Activated CD4-positive, alpha-beta T cell treated with anti-CD3 and anti-CD28 coated beads, Interleukin-10, Interleukin-2, amounts not matched to agents 100 ng/mL and 50 ng/mL, durations not matched to agents 16 hours and 8 hours (primary cell): ENCODE data around the gene TEP1.
"Not testable (repeated sequence)": the region's sequence is repeated elsewhere in the genome, so short reads cannot be mapped to it uniquely, and the experiment has no call there.

Source experiments
- DNase-seq: peaks from one replicate; pipeline ENCODE4 v3.0.0-alpha.2; 2020

The TEP1 gene

DNA sequence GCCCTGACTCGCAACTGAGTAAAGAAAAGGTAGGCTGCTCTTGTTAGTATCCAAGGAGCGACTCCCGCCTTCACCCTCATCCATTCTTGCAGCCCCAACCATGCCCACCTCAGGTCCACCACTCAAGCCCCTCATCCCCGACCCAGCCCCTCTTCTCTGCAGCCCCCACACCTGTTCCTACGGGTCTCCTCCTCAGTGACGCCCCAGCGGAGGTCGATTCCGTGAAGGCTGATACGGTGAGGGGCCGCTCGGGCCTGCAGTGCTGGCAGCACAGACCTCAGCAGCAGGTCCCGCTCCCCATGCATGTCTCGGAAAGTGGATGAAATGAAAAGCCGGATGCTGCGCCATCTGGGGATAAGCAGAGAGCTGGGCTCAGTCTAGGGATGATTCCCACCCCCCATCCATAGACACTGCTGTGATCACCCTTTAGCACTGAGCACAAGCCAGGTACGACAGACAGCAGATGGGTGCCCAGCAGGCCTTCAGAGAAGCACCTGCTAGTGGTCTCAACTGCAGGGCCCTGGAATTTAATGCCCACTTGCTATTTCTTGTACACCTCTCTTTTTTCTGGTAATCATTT, 26.9 kb downstream of the TEP1 start:
- DNase-seq: no peak

DNA sequence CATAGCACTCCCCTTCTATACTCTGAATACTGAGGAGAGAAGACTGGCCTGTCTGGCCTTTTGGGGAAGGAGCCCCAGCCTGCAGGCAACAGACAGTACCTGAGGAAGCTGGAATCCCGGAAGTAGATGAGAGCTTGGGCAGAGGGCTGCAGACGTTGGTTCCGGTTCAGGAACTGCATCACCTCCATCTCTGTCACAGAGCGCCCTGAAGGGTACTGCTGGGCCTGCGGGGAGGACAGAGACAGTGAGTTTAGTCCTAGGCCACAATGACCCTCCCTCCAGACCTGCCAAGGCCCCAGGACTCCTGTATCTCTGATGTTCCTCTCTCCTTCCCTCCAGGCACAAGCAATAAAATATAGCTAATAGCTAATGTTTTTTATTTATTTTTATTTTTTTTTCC, 28.4 kb downstream of the TEP1 start:
- no peak for DNase-seq

DNA sequence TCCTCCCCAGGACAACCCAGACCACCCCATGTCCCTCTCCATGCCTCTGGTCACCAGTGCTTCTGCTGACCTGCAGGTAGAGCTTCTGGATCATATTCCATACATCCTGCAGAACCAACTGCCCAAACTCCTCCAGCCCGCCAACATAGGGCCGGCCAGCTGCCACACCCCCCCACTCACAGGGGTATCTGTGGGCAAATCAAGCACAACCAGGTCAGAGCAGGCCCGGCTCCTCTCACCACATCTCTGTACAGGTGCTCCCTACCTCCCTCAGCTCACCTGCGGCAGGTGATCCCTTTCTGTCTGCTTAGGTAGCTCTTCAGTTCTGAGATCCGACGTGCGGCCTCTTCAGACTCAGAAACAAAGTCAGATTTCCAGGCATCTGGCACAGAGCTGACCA, 29.0 kb downstream of the TEP1 start:
- DNase-seq: no peak

DNA sequence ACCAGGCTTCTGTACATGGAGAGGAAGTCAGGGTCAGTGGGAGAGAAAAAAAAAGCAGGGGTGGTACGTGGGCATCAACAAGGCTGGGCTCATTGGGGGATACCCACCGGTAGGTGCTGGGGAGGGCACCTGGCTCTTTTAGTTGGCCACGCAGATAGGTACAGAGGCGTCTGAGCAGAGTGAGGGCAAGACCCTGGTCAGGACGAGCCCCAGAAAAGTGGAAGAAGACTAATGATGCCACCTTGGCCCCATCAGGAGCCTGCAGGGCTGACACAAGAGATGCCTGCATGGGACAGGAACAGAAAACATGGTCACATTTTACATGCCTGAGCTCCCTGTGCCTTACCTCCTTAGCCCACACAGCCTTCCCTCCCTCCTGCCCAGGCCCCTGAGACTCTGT, 29.7 kb downstream of the TEP1 start:
- DNase-seq: no peak

DNA sequence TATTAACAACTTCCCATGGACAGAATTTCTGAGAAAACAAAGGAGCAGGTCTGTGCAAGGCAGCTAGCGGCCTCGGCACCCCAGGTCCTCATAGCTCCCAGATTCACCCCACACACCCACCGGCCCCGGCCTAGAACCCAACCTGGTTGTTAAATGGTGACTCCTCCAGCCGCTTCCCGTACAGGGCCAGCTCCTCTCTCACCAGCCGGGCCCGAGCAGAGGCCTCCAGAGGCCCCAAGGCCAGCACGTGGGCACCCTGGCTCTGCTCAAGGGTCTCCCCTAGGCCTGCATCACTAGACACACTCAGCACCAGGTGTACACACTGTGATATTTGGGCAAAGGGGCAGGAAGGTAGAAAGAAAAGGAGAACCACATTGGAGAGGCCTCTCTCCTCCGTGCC, 30.3 kb downstream of the TEP1 start:
- no peak for DNase-seq

DNA sequence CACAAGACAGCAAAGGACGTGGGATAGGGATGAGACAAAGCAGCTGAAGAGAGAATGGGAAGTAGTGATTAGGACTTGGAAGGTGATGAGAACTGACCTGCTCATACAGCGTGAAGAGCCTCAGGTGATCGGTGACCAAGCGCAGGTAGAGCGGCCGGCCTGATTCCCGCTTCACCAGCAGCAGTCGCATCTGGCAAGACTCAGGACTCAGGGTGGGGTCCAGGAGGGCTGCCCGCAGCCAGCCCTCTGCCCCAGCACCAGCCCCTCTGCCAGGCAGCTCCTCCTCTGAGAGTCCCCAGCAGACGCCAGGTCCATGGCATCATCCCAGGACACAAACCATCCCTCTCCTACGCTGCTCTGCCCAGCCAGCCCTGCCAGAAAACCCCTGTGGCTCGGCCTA, 30.8 kb downstream of the TEP1 start:
- DNase-seq: no peak

DNA sequence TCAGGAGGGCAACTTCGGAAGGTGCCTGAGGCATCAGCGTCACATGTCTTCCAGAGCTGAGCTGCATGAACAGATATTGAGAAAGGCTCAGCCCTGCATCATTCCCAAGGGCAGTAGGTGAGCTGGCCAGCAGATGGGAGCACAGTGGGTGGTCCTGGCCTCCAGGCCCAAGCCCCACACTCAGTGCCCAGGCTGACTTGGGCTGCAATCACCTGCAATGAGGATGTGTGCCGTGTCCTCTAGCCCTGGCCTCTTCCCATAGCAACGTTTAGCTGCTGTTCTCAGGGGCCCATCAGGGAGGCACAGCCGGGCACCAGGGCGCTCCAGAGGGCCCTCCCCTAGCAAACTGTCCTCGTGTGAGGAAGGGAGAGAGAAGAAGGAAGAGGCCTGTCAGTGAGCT, 32.0 kb downstream of the TEP1 start:
- no peak for DNase-seq

DNA sequence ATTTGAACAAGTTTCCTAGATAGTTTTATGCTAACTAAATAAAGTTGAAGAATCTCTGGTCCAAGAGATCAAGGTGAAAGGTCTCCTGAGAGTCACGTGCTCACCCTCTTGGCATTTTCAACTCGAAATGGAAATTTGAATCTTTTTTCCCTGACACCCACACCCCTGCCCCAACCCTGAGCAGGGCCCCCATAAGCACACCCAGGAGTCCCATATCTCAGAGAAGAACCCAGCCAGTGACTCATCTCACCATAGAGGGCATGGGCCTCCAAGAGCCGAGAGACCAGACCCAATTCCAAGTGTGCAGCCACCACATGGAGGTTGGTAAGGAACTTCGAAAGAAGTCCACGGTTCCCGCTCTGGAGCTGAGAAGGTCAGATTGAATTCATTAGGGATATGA, 32.6 kb downstream of the TEP1 start:
- no peak for DNase-seq

DNA sequence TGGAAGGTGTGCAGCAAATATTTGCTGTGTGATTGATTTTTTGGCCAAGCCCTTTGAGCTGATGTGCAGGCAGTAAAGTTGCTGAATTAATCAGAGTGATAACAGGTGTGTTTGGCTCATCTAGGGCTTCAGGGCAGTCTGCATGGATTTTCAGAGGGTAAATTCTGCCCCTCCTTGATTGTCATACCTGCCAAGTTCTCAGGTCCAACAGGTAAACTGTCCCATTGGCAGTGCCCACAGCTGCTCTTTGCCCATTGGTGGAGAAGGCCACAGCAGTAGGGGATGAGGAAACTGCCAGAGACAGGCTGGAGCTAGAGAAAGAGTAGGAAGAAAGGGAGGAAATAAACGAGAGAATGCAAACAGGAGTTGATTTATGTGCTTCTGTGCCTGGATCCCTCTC, 33.6 kb downstream of the TEP1 start:
- DNase-seq: no peak

DNA sequence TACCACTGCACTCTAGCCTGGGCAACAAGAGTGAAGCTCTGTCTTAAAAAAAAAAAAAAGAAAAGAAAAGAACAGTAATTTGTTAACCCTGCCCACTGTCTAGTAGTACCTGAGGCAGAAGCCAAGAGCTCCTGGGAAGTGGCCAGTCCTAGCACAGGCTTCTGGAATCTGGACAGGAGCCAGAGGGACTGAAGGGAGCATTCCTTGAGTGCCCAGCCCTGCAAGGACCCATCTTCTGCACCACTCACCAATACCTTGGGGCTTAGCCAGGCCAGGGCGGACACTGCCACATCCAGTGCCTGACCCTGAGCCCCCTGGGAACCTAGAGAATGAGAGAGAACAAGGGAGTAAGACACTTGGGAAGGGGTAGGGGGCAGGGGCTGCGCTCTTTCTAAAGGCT, 36.1 kb downstream of the TEP1 start:
- DNase-seq: no peak

DNA sequence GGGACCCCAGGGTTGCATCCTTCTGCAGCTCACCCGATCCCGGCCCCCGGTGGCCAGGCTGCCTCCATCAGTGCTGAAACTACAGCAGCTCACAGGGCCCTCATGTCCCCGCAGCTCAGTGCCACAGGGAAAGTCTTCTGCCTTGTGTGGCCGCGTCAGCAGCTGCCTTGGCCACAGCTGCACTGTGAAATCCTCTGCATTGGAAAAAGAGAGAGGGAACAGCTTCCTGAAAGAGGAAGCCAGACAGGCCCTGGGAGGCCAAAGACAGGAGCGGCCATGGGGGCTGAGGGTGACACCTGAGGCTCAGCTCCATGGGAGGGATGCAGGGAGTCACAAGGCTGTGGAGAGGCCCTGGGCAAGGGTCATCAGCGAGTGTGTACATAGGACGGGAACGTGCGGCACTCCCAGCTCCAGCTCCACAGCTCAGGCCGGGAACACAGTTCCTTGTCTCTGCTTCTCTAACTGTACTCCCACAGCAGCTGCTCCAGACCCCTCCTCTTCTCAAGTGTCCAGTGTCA, 37.2 kb downstream of the TEP1 start:
- DNase-seq: no peak

DNA sequence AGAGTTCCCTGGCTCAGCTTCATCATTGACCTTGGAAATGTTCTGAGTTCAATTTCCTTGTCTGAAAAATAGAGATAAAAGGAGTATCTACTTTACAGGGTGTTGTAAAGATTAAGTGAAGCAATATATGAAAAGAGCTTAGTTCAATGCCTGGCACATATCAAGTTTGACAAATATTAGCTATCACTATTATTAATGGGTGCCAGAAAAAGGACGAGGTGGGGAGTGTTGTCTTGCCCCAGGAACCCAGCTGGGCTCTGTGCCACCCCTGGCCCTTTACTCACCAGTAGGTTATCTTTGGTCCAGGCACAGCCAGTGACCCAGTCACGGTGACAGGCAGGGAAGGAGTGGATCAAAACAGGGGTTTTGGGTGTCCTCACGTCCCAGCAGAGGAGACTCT, 37.8 kb downstream of the TEP1 start:
- DNase-seq: no peak

DNA sequence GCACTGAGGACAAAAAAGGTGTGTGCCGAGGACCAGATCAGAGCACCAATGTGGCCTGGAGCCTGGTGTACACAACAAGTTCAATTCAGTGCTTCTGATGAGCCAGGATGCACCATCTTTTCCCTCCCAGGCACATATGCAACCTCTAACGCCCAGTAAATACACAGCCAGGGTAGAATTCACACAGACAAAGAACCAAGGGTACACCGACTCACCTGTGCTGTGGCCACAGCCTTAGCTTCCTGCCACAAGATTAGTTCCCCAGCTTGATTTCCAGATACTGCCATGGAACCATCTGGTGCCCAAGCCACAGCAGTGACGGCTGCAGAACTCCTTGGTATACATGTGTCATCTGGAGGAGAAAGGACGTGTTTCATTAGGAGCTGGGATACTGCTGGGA, 40.5 kb downstream of the TEP1 start:
- no peak for DNase-seq

DNA sequence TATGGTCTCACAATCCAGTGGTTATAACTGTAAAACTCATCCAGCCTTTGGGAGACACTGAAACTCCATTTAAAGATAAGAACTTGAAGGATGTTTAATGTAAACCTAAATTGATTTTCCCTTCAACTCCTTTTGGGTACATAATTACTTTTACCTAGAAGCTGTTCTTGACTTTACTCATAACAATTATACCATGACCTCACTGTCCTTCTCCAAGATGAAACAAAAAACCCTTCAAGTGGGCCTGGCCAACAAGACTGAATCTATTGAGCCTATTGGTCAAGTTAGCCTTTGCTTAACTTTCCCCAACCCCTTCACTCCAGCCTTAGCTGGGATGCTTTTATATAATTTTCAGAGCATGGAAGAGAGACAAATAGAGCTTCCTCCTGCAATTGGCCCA, 47.4 kb downstream of the TEP1 start:
- peak; percentile 26 for DNase-seq

DNA sequence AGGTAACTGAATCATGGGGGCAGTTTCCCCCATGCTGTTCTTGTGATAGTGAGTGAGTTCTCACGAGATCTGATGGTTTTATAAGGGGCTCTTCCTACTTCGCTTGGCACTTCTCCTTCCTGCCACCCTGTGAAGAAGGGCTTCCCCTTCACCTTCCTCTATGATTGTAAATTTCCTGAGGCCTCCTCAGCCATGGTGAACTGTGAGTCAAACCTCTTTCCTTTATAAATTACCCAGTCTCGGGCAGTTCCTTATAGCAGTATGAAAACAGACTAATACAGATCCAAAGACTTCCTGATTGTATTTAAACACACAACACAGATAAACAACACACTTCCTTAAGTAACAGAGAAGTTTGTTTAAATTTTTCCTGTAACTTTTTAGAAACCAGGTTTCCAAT, 54.8 kb downstream of the TEP1 start:
- not testable (repeated sequence) for DNase-seq

DNA sequence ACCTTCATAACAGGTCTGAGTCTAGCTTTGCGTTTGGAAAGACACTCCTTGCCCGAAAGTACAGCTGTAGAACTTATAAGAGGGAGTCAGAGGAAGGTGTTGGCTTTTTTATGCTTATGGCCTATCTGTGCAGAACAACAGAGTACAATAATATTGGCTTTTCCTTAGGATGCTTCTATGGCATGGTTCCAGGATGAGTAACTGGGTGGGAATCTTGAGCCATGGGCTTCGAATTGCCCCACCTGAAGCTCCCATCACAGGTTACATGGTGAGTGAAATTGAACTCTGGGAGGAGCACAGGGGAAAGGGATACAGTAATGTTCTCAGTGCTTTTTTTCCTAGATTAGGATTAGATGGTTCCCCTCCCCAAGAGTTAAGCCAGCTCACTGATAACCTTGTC, 56.9 kb downstream of the TEP1 start:
- DNase-seq: no peak

DNA sequence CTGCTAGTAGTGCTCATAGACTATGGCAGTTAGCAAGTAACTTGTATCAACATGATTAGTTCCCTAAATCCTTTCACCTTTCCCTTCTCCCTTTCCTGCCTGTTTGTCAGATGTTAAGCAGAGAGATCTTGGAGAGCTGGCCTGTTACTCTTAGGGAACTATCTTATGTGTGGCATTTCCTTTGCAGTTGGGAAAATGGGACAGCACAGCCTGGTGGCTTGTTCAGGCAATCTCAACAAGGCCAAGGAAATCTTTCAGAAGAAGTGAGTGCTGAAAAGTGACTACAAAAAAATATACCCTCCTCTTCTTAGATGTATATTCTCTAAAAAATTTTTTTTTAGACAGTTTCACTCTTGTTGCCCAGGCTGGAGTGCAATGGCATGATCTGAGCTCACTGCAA, 62.4 kb downstream of the TEP1 start:
- no peak for DNase-seq

DNA sequence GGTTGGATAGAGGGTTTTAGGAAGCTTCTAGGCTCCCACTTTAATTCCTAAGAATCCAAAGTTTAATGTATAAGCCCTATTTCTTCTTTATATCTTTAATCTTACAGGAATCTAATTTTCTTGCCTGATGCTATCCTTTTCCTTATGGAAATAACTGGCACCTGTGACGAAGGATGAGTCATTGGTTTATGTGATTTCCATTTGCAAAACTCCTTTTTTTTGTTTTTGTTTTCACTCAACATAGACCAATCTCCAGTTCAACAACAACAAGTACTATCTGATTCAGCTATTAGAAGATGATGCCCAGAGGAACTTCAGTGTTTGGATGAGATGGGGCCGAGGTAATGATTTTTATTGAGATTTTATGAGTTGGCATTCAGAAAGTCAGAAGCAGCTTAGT, 63.0 kb downstream of the TEP1 start:
- no peak for DNase-seq

DNA sequence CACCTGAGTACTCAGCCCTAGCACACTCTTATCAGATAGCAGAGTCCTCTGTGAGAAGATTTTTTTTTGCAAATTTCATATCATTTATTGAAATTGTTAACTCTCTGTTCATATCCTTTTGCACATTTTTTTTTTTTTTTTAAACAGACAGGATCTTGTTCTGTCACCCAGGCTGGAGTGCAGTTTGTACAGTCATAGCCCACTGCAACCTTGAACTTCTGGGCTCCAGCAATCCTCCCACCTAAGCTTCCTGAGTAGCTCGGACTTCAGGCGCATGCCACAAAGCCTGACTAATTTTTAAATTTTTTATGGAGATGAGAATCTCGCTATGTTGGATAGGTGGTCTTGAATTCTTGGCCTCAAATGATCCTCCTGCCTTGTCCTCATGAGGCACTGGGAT, 65.6 kb downstream of the TEP1 start:
- no peak for DNase-seq

DNA sequence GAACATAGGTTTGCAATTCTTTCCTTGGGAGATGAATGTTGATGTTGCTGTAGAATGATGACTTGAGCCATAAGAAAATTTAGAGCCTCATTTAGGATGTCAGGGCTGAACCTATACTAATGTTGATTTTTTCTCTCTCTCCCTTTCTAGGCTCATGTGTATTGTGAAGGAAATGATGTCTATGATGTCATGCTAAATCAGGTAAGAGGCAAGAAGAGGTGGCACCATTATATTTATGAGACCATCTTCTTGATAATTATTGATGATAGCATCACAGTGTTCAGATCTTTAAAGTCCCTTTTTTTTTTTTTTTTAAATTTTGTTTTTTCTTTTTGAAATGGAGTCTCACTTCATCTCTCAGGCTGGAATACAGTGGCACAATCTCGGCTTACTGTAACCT, 66.6 kb downstream of the TEP1 start:
- DNase-seq: no peak

DNA sequence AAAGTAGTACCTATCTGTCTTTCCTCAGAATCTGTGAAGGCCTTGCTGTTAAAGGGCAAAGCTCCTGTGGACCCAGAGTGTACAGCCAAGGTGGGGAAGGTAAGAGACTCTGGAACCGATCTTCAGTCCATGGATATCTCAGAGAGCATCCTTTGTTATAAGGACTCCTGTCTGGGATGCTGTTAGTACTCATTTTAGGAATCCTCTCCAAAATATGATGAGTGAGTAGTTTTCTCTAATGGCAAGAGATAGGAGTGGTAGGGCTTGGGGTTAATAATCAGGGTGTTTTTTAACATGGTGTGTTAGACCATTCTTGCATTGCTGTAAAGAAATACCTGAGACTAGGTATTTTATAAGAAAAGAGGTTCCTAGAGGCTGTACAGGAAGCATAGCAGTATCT, 67.9 kb downstream of the TEP1 start:
- no peak for DNase-seq

DNA sequence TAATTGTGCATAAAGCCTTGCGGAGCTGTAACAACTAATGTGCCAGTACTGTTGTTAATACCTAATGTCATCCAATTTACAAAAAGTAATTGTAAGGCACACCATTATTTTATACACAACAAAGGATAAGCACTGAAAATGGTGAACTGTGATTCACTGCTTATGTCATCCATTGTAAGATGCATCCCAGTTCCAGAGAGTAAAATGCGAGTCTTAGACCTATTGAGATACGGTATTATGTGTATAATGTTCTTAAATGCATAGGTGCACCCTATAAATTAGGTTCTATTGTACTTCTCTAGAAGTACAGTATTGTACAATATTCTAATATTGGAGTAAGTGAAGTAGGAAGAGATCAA, 69.5 kb downstream of the TEP1 start:
- DNase-seq: no peak

DNA sequence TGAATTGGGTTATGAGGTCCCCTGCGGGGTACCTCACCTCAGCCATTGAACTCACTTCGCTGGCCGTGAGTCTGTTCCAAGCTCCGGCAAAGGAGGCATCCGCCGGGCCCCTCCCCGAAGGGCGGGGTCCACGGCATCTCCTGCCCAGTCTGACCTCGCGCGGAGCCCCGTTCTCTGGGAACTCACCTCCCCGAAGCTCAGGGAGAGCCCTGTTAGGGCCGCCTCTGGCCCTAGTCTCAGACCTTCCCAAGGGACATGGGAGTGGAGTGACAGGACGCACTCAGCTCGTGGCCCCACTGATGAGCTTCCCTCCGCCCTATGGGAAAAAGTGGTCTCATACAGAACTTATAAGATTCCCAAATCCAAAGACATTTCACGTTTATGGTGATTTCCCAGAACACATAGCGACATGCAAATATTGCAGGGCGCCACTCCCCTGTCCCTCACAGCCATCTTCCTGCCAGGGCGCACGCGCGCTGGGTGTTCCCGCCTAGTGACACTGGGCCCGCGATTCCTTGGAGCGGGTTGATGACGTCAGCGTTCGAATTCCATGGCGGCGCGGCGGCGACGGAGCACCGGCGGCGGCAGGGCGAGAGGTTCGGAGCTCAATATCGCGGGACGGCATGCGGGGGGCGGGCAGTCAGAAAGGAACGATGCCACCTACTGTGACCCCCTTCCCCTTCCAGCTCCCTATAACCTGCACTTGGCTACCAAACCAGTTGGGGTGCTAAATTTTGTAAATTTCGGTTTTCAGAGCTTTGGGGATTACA, 70.0 kb downstream of the TEP1 start, which contains the start of gene PARP2:
Gene PARP2 (plus strand): TSS at position 544 of the 770 bp plus-strand sequence. CDS start 7 bp downstream, at position 551.
- peak; percentile 100 for DNase-seq

DNA sequence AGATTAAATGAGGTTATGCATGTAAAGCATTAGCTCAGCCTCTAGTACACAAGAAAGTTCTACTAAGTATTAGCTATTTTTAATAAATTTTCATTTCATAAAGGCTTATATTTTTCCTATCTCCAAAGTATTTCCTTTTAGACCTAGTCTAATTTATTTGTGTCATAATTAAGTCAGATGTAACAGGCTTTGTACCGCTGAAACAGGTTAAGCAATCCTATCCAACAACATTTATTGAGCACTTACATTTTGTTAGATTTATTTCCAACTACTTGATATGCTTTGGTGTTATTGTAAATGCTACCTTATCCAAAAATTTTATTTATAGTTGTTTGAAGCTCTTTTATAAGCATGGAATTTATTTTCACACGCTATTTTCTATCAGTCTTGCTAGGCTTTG, 71.7 kb downstream of the TEP1 start:
- no peak for DNase-seq

DNA sequence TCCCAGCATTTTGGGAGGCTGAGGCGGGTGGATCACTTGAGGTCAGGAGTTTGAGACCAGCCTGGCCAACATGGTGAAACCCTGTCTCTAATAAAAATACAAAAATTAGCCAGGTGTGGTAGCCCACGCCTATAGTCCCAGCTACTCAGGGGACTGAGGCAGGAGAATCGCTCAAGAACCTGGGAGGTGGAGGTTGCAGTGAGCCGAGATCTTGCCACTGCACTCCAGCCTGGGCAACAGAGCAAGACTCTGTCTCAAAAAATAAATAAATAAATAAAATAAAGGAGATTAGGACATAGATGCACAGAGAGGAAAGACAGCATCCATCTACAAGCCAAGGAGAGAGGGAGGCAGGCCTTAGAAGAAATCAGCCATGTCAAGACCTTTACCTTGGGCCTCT, 72.3 kb downstream of the TEP1 start:
- not testable (repeated sequence) for DNase-seq
